ENCODE measurements around the gene SPTBN4.
A peak's percentile ranks its signal among the peaks of the same experiment; 100 is the strongest.
"Not testable (repeated sequence)": the region's sequence is repeated elsewhere in the genome, so short reads cannot be mapped to it uniquely, and the experiment has no call there.

SPTBN4 gene

DNA sequence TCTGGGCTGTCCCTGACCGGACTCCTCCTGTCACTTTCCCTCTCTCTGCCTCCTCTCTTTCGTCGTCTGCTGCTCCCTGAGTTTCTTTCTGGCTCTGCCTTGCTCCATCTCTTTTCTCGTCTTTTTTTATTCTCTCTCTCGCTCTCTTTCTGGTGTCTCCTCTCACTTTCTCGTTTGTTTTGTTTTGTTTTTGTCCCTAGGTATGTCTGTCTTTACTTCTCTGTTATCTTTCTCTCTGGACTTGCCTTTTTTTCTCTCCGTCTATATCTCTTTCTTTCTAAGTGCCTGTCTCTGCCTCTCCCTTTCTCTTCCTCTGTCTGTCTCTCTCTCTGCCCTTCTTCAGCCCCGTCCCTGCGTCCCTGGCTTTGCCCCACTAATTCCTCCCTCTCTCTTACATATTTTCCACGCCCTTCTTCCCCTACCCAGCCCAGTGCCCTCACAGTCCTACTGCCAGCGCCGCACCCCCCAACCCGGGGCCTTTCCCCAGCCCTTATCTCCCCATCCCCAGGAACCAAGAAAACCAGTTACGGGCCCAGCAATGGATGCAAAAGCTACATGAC is 61.8 kb downstream of the SPTBN4 start:
- no peak for DNase-seq (ENCODE audit: low read depth in 2 of 2)

DNA sequence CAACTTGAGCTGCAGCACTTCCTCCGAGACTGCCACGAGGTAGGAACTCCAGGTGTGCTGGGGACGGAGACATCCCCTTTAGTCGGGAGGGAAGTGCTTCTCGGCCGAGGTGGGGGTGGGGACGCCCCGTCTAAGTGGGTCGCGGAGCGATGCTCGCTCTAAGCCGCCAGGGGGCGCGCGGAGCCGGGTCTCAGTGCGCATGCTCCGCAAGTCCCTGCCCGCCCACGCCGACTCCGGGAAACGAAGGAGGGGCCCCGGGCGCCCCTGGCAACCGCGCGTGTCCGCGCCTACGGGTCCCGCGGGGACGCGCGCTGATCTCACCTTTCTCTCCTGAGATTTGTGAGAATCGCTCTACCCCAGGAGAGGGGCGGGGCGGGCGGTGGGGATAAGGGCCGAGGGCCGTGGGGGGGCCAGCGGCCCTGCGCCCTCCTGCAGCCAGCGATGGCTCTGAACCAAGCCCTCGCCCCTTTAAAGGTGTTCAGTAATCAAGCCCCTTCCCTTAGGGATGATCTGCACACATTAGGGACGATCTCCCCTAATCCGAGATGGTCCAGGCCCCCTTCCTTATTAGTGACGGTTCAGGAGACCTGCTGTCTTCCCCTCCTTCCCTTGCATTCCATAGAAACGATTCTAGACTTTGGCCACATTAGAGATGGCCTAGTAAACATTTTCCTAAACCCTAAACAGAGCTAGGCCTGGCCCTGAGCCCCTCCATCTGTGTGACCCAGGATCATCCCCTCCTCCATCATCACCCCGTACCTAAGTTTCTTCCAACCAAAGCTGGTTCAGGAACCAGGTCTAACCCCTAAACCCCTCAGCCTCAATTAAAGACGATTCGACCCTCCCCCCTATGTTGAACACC is 62.5 kb downstream of the SPTBN4 start:
- DNase-seq (ENCODE audit: low read depth in 2 of 2) = peak; percentile 42 to 47

DNA sequence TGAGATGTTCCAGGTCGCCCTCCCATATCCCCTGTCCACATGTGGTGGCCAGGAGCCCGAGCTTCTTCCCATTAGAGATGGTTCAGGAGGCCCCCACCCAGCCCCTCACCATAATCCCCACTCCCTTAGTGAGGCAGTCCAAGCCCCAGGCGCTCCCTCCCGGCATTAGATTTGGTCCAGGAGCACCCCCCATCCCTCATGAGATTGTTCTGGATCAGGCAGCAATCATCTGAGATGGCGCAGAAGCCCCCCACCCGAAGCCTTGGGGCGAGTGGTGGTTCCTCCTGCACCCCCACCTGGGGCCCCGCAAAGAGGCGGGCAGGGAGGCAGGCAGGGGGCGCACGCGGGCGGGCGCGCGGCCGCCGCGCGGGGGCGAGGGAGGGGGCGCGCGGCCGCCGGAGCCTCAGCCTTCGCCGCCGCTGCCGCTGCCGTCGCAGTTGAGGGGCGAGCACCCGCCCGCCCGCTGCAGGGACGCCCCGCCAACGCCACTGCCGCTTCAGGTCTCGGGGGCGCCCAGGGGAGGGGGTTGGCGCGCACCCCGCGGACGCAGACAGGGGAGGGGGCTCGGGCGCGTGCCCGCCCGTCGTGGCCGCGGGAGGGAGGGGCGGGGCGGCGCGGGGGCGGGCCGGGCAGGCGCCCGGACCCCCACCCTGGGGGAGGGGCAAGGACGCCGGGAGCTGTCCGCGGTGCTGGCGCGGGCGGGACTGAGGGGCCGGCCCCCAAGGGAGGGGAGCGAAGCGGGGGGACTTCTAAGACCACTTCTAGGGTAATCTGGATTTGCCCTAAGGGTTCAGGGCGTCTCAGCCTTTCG is 63.5 kb downstream of the SPTBN4 start:
- no peak for DNase-seq (ENCODE audit: low read depth in 2 of 2)

DNA sequence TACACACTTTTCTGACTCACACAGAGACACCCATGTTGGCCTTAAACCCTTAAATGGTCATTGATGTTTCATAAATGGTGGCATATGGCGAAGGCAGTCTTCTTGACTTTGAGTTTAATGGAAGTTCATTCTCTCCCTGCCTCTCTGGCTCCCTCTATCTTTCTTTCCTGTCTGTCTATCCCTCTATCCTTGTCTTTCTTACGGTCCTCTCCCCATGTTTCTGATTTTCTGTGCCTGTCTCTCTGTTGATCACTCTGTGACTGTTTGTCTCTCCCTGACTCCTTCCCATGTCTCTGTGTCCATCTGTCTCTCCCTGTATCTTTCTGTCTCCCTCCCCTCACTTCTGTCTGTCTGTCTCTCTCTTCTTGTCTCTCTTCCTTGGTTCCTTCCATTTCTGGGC is 66.7 kb downstream of the SPTBN4 start:
- DNase-seq (ENCODE audit: low read depth in 2 of 2) = no peak

DNA sequence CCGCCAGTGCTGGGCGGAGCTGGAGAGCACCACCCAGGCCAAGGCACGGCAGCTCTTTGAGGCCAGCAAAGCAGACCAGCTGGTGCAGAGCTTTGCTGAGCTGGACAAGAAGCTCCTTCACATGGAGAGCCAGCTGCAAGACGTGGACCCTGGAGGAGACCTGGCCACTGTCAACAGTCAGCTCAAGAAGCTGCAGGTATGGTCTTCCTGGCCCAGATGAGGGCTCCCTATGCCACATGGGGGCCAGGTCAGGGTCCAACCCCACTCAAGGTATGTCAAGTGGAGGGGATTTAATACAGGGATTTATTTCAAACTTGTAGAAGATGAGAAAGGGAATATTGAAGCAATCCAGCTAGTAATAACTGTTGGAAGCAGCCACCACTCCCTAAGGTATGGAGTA is 67.3 kb downstream of the SPTBN4 start:
- DNase-seq (ENCODE audit: low read depth in 2 of 2) = no peak

DNA sequence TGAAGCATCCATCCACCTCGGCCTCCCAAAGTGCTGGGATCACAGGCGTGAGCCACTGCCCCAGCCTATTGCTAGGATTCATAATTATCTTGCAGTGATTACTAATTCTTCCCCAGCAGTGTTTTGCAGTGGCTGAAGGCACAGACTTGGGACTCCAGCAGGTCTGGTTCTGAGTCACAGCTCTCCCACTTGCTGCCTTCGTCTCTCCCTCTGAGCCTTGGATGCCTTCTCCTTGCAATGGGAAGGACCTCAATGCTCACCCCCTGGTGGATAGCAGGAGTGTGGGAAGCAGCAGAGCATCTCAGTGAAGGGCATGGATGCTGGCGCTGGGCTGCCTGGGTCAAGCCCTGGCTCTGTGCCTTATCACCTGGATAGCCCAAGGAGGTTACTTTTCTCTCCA is 72.3 kb downstream of the SPTBN4 start:
- no peak for DNase-seq (ENCODE audit: low read depth in 2 of 2)

DNA sequence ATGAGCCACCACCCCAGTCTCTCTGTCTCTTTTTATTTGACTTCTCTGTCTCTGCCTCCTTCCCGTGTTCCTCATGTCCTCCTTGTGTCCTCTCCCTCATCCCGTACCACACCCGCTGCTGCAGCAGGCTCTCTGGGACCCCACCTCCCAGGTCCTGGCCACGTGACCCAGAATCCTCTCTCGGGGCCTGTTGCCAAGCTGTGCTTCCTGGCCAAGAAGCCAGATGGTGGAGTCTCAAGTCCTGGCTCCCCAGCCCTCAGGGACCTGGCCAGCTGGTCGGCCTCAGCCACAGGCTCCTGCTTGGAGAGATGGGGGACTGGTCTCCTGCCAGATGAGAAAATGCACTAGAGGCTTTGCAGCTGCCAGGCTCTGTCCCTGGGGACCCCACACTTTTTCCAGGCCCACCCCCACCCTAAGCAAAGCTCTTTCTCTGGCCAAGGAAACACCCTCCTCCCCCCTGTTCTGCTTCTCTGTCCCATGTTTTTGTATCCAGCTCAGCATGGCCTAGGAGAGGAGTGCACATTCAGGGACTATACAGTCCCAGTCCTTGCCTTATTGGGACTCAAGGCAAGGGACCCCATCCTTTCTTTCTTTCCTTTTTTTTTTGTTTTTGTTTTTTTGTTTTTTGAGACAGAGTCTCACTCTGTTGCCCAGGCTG is 75.5 kb downstream of the SPTBN4 start:
- DNase-seq (ENCODE audit: low read depth in 2 of 2) = no peak

DNA sequence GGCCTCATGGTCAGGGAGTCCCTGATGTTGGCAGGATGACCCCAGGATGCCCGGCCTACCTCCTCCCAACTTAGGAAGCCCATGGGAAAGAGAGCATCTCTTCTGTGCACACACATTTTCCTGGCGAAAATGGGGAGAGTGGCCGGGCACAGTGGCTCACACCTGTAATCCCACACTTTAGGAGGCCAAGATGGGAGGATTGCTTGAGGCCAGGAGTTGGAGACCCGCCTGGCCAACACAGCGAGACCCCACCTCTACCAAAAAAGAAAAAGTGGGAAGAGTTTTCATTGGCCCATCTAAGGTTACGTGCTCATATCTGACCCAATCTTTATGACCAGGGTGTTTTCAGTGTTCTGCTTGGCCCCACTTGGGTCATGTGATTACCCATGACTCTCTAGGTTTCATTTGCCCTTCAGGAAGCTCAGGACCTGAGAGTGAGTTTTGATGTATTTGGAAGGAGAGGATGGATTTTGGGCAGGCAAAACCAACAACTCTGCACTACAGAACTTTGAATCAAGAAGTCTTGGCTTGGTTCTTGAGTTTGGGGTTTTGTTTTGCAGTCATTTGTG is 76.3 kb downstream of the SPTBN4 start:
- no peak for DNase-seq (ENCODE audit: low read depth in 2 of 2)

DNA sequence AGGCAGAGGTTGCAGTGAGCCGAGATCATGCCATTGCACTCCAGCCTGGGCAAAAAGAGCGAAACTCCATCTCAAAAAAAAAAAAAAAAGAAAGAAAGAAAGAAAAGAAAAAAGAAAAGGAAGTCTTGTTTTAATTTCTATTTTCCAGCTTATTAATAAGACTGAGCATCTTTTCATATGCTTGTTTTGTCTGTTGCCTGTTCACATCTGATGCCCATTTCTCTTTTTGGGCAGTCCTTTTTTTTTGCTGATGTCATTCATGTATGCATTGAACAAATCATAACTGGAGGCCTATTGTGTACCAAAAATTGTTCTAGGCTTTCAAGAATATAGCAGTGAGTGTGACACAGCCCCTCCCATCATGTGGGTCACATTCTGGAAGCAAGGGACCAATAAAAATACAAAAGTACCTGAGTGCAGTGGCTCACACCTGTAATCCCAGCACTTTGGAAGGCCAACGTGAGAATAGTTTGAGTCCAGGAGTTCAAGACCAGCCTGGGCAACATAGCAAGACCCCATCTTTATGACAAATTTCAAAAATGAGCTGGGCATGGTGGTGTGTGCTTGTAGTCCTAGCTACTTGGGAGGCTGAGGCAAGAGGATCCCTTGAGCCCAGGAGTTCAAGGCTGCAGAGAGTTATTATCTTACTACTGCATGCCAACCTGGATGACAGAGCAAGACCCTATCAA is 79.5 kb downstream of the SPTBN4 start:
- DNase-seq (ENCODE audit: low read depth in 2 of 2) = not testable (repeated sequence)

DNA sequence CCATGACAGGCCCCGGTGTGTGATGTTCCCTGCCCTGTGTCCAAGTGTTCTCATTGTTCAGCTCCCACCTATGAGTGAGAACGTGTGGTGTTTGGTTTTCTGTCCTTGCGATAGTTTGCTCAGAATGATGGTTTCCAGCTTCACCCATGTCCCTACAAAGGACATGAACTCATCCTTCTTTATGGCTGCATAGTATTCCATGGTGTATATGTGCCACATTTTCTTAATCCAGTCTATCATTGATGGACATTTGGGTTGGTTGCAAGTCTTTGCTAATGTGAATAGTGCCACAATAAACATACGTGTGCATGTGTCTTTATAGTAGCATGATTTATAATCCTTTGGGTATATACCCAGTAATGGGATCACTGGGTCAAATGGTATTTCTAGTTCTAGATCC is 80.4 kb downstream of the SPTBN4 start:
- not testable (repeated sequence) for DNase-seq (ENCODE audit: low read depth in 2 of 2)

DNA sequence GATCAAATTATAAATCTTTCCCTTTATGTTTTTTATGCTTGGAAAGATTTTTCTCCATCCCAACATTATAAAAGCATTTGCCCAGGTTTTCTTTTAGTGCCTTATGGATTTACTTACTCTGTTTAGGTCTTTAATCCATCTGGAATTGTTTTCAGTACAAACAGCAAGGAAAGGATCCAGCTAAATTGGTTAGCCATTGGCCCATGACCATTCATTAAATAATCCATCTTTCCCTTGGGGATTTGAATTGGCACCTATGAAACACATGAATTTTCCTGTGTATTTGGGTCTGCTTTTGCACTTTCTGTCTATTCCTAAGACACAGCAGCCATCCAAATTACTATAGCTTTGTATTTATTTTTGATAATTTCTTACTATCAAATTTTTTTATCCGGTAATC is 81.0 kb downstream of the SPTBN4 start:
- no peak for DNase-seq (ENCODE audit: low read depth in 2 of 2)

DNA sequence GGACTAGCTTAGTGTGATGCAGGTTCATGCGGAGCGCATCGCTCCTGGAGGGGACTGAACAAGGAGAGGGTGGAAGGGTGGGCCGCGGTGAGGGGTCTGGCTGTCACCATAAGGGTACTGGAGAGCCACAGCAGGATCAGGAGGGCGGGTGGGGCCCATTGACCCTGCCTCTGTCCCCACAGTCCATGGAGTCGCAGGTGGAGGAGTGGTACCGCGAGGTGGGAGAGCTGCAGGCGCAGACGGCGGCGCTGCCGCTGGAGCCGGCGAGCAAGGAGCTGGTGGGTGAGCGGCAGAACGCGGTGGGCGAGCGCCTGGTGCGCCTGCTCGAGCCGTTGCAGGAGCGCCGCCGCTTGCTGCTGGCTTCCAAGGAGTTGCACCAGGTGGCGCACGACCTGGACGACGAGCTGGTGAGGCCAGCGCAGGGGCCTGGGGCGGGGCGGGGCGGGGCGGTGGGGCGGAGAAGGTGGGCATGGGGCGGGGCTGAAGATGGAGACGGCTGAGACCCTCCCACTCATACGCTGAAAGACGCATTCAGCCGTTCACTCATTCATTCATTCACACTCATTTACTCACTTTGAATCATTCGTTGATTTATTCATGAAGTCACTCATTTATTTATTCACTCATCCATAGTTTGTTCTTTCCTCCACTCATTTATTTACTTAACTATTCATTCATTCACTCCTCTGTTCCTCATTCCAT is 82.4 kb downstream of the SPTBN4 start:
- DNase-seq (ENCODE audit: low read depth in 2 of 2) = peak in 1 of 2 experiments; percentile 8

DNA sequence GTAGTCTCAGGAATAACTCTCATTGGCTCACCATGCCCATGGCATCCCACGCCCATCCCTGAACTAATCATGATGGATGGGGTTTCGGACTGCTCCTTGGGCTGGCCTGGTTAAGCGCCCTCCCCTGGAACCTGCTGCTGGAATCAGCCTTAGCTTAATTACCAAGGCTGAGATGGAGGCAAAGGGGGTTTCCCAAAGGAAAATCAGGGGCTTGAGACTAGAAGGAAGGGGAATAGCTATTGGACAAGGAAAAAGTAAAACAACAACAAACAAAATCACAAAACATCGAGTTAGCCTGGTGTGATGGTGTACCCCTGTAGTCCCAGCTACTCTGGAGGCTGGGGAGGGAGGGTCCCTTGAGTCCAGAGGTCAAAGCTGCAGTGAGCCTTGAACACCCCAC is 84.2 kb downstream of the SPTBN4 start:
- DNase-seq (ENCODE audit: low read depth in 2 of 2) = no peak

DNA sequence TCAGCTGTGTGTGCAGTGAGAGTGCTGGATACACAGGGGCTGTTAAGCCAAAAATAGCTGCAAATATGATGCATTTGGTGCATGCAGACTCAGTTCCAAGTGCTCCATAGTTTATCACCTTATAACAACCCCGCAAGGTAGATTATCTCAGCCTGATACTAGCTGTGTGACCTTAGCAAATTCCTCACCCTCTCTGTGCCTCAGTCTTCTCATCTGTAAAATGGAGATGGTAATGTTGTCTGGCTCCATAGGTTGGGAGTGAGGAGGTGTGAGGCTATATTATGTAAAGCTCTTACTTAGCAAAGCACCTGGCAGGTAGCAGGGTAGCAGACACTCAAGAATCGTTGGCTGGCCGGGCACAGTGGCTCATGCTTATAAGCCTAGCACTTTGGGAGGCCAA is 86.0 kb downstream of the SPTBN4 start:
- DNase-seq (ENCODE audit: low read depth in 2 of 2) = no peak

DNA sequence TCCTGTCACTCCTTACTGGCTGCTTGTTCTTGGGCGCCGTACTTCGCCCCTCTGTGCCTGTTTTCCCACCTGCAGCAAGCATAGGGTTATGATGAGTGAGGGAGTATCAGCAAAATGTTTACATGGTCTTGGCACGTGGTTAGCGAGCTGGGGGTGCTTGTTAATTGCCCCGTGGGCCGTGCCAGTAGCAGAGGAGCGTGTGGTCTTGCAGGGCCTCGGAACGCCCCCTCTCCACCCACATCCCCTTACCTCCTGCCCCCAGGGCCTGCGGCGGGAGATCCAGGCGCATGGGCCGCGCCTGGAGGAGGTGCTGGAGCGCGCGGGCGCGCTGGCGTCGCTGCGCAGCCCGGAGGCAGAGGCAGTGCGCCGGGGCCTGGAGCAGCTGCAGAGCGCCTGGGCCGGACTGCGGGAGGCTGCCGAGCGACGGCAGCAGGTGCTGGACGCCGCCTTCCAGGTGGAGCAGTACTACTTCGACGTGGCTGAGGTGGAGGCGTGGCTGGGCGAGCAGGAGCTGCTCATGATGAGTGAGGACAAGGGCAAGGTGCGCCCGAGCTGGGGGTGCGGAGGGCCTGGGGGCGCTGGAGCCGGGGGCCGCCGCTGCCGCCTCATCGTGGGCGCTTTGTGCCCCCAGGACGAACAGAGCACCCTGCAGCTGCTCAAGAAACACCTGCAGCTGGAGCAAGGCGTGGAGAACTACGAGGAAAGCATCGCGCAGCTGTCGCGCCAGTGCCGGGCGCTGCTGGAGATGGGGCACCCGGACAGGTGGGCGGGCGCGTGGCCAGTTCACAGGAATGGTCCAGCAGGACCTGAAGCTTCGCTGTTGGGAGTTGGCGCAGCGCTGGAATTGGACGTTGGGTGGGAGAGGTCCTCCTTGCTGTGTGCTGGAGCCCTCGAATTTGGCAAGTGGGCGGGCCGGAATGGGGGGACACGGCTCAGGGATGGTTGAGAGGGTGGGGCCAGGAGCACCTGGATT is 87.4 kb downstream of the SPTBN4 start:
- no peak for DNase-seq (ENCODE audit: low read depth in 2 of 2)

DNA sequence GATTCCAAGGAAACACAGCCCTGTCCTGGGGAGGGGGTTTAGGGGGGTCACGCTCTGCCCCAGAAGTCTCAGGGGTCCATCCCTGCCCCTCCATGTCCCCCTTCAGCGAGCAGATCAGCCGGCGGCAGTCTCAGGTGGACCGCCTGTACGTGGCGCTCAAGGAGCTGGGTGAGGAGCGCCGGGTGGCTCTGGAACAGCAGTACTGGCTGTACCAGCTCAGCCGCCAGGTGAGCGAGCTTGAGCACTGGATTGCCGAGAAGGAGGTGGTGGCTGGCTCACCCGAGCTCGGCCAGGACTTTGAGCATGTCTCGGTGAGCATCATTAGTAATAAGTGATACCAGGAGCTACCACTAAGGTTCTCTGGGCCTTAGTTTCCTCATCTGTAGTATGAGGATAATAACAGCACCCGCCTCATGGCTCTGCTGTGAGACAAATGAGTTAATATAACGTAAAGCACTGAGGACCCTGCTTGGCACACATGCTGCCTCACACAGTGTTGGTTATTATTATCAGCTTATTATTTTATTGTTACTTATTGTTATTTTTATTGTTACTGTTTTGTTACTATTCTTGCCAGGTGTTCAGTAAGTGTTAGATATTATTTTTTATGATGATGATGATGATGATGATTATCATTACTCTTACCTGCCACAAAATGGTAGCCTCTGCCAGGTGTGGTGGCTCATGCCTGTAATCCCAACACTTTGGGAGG is 89.3 kb downstream of the SPTBN4 start:
- no peak for DNase-seq (ENCODE audit: low read depth in 2 of 2)

DNA sequence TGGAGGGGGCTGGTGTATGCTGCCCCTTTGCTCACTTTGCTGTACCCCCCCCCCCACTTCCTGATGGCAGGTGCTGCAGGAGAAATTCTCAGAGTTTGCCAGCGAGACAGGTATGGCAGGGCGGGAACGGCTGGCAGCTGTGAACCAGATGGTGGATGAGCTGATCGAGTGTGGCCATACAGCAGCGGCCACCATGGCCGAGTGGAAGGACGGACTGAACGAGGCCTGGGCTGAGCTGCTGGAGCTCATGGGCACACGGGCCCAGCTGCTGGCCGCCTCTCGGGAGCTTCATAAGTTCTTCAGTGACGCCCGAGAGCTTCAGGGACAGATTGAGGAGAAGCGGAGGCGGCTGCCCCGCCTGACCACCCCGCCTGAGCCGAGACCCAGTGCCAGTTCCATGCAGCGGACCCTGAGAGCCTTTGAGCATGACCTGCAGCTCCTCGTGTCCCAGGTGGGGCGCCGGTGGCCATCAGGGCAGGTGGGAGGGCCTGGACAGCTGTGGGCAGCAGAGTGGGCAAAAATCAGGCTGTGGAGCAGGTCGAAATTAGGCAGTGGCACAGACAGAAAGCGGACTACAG is 90.2 kb downstream of the SPTBN4 start:
- DNase-seq (ENCODE audit: low read depth in 2 of 2) = no peak

DNA sequence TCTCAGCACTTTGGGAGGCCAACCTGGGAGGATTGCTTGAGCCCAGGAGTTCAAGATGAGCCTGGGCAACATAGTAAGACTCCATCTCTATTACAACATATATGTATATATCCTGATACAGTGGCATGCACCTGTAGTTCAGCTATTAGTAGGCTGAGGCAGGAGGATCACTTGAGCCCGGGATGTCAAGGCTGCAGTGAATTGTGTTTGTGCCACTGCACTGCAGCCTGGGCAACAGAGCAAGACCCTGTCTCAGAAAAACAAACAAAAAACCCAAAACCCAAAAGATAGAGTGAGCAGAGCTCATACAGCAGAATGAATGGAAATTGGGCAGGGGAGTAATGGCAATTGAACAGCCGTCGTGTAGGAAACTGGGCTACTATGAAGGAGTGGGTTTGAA is 92.6 kb downstream of the SPTBN4 start:
- no peak for DNase-seq (ENCODE audit: low read depth in 2 of 2)

All from fibroblast of skin of left quadriceps (primary cell).